ENCODE data around the gene UNC45A. TPM values are rescaled to one million over a fixed set of nuclear protein-coding genes. Genes with fewer than 3 reads are reported as not detected.

UNC45A gene
- total and polyA plus RNA-seq, 2 of the 13 experiments (the other 11 are each of a cell fraction or from before 2014, with no cell fraction given) = 33.8 to 39.7 TPM

GRCh38 chr15:90892023-90892422 is 43.1 kb upstream of the UNC45A start (continued):
- TF ChIP-seq ZNF407 (CRISPR knock-in tag; IDR thresholded peaks at IDR 0.05; ENCODE audit: not compliant biosample characterization) (no peak), NFKBIZ (CRISPR knock-in tag; IDR thresholded peaks at IDR 0.05) (no peak), KMT2A (CRISPR knock-in tag; IDR thresholded peaks at IDR 0.05) (no peak), PPARG (CRISPR knock-in tag; conservative IDR thresholded peaks at IDR 0.05) (no peak), E2F2 (CRISPR knock-in tag; IDR thresholded peaks at IDR 0.05; ENCODE audit: borderline replicate concordance) (no peak)

Measured in HepG2 (cell line).